Heart left ventricle (tissue), 13 donors: ENCODE data around the gene ULK1.

ENCODE experiments used
- CTCF ChIP-seq, 12 donors: fragments of 200-600 bp; sonication (generic) in 4 of 12; IDR thresholded peaks; one replicate each; pipeline versions ENCODE4 v1.5.0 to v1.8.0; 2018 to 2022; ENCODE audit warnings: antibody characterized with exemption in 12 of 12, mild to moderate bottlenecking in 5 of 12
- POLR2A ChIP-seq, 2 donors: fragments of 450-650 bp; IDR thresholded peaks; one replicate each; pipeline ENCODE4 v1.6.1; 2017; ENCODE audit warnings: antibody characterized with exemption in 2 of 2, mild to moderate bottlenecking in 2 of 2, moderate library complexity in 2 of 2
- donor health status: ischemic (EF 13 %, LVEDD 7.1; RV severe dilation, severe dysfunction).
- donor health status: DM: no; HTN: yes; CAD: no.
- donor health status: DM: no; HTN: no; CAD: no.
- donor health status: ischemic (EF 25% LVEDD 6.9; RV normal size, moderate dysfunction).
- donor health status: ischemic (EF 25% LVEDD 5.7; RV mildly dilated, moderate dysfunction).
- donor health status: ischemic (EF 35%, LVEDD 5.7; RV mildly dilated, moderate dysfunction).
- donor health status: nonischemic (EF 11% LVEDD 7.7; RV severe dilation, severe dysfunction).
- donor health status: DM: yes; HTN: yes; CAD: no.
- donor health status: PGD.
- donor health status: ischemic (EF 29% LVEDD 5.4; RV normal size, mild dysfunction).
- donor health status: nonischemic (EF 23%, LVEDD 6.1; RV moderate dilation, normal function).

- TF ChIP-seq CTCF (IDR thresholded peaks at IDR 0.05): no peak
- TF ChIP-seq POLR2A (IDR thresholded peaks at IDR 0.05): no peak
Observed at GRCh38 chr12:131965073-131965472, 70.7 kb downstream of the ULK1 start.
